NCI-H187 treated with DMSO at 0.1 percent for 48 hours (cell line): ENCODE results near the gene PLEKHG5.
"Not testable (repeated sequence)": the region's sequence is repeated elsewhere in the genome, so short reads cannot be mapped to it uniquely, and the experiment has no call there.

Experiments used
- DNase-seq: peaks from one replicate; lab custom pipeline; 2025; lab: John Stamatoyannopoulos, UW

Gene PLEKHG5

DNA sequence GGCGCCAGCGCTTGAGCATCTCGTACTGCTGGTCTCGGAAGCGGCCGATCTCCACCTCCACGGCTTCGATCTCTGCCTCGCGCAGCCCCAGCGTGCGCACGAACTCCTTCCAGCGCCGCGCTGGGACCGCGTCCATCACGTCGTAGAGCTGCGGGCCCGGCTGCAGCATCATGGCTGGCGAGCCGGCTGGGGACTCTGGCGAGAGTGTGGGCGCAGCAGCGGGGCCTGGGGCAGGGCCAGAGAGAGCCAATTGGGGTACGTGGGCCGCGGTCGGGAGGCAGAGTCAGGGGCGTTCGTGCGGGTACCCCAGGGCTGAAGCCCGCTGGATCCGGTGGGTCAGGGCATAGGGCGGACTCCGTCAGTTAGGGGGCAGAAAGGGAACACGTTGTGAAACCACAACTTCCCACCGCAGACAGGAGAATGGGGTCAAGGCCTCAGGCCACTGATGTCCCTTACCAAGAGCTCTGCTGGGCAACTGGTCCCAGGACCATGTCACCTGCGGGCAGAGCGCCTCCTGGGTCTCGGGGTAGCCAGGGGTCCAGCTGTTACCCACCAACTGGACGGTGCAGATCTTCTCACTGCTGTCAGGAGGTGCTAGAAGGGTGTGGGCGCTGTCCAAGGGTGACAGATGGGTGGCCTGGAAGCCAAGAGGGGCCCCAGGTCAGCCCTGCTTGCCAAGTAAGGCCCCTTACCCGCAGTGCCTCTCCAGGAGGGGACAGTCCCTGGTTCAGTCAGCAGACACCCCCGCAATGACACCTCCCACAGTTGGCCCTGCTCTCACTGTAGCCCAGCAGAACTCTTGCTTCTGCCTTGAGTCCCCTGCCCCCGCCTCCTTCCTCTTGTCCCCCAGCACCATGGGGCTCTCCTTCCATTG is 29.7 kb downstream of the PLEKHG5 start:
- DNase-seq = no peak

- DNase-seq = no peak
Measured at GRCh38 chr1:6461051-6461530, 30.4 kb downstream of the PLEKHG5 start.

DNA sequence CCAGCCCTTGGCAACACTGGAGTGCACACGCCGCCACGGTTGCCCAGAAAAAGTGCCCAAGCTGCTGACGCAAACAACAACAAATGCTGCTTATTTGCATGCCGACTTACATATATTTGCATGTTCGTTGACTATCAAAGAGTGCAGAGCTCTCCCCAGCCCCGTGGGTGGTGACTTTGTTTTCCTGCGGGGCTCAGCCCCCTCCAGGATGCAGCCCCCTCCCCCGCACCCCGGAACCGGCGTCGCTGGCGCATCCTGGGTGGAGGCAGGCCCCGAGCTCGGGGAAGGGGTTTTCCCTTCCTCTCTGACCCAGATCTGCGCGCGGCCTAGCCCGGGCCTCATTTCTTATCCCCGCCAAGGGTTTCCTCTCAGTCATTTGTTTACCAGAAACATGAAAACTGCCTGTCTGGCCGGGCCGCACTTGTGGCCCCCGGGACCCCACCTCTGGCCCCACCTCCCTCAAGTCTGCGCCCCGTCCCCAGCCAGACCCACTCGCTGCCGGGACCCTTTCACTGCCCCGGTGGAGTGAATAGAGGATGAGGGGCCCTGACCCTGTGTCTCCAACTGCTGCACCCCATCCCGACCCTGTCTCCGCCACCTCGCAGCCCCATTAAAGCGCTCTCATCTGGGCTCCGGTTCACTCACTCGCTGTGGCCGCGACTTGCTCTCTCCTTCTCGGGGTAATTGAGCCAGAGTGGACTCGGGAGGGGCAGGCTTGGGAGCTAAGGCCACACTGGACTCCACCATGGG is 31.0 kb downstream of the PLEKHG5 start:
- DNase-seq = no peak

GRCh38 chr1:6459850-6460265 is 31.6 kb downstream of the PLEKHG5 start:
- no peak for DNase-seq

DNA sequence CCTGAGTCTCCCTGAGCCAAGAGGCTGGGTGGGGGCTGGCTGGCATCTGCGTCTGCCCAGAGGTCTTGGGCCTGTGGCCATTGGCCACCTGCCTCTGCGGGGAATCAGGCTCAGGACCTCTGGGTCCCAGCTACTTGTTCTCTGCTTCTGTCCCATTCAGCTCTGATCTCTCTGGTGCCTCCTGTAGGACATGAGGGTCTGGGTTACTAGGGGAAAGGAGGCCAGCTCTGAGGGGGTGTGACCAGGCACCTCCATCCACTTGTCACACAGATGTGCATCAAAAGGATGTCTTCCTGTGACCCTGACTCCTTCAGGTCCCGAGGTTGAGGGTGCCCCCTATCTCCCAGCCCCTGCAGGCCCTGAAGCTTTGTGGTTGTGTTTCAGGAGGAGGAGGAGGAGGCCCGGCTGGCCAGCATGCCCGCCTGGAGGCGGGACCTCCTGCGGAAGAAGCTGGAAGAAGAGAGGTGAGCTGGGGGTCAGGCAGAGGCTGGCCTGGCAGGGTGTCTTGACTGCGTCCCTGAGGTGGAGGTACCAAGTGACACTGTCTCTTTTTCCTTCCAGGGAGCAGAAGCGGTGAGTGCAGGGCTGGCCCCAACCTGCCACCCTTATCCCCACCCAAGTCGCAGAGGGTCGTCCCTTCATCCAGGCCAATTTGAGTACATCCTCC is 34.5 kb downstream of the PLEKHG5 start:
- DNase-seq = no peak

DNA sequence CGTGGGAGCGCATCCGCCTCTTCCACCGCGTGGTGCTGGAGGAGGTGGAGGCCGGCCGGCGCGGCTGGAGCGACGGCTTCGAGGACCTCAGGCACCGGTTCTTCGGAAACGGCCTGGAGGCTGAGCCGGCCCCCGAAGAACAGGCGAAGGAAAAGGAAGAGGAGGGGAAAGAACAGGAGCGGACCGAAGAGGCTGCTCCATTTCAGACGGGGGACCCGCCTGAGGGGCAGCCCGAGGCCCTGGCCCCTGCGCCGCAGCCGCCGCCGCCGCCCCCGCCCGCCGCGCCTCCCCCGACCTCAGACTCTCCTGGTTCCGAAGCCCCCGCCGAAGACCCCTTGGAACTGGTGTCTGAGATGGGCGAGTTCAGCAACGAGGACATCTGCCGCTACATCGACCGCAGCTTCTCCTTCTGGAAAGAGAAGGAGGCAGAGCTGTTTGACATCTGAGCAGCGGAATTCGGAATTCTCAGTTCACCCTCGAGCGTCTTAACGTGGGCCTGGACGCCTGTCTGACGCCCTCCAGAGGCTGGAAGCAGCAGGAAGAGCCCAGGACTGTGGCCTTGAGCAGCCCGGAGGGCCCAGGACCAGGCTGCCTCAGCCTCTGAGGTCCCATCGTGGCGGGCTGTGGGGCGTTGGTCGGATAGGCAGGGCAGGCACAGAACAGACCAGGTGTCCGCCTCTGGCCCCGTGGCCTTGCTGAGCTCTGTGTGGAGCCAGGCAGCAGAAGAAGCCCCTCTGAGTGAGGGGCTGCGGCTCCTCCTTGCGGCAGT is 35.5 kb downstream of the PLEKHG5 start:
- DNase-seq = not testable (repeated sequence)

GRCh38 chr1:6454856-6455751 is 36.4 kb downstream of the PLEKHG5 start:
- DNase-seq = no peak

- not testable (repeated sequence) for DNase-seq
Measured at GRCh38 chr1:6453895-6454855, 37.3 kb downstream of the PLEKHG5 start.

GRCh38 chr1:6450943-6451373 is 40.5 kb downstream of the PLEKHG5 start:
- DNase-seq = no peak

DNA sequence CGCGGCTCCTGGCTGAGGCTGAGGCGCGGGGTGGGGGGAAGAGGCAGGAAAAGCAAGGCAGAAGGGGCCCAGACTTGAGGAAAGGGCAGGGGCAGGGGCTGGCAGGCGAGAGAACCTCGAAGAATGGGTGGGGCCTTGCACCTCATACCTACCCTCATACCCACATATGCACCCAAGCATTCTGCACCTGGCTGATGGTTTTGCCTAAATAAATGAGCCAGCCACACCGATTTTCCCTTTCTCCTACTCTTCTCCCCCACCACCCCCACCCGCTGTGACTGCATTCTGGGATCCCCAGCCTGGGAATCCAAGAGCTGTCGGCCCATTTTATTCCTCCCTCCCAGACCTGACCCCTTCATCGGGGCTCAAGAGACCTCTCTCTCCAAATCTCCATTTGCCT is 41.0 kb downstream of the PLEKHG5 start:
- not testable (repeated sequence) for DNase-seq

DNA sequence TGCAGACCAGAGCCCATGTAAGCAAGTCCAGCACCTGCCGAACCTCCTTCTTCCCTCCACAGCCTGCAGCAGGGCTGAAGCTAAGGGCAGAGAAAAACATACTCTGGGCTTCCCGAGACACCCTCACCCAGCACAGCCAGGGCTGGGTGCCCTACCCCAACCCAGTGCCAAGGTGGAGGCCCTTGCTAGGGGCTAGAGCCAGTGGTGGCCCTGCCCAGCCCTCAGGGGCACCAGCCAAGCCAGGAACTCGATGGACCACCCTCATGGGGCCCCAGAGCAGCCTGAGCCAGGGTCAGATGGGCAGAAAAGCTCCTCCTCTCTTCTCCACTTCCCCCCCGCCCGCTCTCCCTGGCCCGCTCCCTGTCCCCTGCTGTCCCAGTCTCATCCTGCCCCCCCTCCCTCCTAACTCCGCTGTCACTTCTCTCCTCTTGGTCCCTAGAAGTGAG is 41.4 kb downstream of the PLEKHG5 start:
- DNase-seq = no peak

DNA sequence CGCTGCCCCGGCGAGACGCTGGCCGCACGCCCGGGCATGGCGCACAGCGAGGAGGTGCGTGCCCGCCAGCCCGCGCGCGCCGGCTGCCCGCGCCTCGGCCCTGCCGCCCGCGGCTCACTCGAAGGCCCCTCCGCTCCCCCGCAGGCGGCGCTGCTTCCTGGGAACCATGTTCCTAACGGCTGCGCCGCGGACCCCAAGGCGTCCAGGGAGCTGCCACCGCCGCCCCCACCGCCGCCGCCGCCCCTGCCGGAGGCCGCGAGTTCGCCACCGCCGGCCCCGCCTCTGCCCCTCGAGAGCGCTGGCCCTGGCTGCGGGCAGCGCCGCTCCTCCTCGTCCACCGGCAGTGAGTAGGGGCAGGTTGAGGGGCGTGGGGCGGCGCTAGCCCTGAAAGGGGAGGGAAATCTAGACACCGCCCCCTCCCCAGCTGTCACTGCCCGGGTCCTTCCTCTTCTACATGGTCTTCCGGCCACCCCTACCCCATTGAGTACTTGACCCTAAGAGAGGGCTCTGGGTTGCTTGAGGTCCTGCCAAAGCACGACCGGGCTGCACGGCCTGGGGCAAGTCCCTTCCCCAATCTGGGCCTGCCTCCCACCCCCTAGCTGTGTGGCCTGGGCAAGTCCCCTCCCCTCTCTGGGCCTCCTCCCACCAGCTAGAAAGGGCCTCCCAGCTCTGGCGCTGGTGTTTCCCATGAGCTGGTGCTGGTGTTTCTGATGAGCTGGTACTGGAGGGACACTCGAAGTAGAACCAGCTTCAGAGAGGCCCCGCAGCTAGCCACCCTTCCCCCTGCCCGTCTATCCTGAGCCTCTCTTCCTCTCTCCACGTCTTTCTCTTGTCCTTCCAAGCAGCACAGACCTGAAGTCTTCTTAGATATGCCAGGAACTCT is 42.5 kb downstream of the PLEKHG5 start:
- DNase-seq = no peak

- no peak for DNase-seq
Measured at GRCh38 chr1:6447818-6448748, 43.4 kb downstream of the PLEKHG5 start.

DNA sequence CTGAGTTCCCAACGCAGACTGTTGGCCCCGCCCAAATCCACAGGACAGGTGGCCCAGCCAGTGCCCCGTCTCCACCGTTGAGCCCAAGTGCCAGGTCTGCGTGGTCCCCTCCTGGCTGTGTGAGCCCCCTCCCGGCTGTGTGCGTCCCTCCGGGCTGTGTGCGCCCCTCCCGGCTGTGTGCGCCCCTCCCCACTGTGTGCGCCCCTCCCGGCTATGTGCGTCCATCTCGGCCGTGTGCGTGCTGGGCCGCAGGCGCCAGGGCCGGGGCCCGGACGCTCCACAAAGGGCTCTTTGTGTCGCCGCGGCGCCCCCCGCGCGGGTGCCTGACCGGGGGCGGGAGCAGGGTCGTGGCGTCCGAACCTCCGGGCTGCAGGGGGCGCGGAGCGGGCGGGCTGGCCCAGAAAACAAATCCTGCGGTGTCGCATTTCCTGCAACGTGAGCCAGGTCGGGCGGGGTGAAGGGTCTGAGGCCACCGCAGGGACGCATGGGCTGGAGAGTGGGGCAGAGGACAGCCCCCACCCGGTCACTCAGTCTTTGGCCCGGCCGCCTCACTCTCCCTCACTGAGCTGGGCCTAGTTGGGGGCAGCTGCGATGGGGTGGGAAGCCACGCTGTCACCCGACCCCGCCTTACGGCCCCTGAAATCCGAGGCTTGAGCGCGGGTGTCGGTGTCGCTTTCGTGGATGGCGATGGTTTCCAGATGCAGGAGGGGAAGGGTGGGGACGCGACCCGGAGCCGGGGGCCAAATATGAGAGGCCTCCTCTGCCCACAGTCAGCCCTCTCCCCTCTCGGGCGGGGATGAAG is 44.2 kb downstream of the PLEKHG5 start:
- DNase-seq = no peak

- DNase-seq = no peak
Measured at GRCh38 chr1:6446665-6447015, 44.8 kb downstream of the PLEKHG5 start.

DNA sequence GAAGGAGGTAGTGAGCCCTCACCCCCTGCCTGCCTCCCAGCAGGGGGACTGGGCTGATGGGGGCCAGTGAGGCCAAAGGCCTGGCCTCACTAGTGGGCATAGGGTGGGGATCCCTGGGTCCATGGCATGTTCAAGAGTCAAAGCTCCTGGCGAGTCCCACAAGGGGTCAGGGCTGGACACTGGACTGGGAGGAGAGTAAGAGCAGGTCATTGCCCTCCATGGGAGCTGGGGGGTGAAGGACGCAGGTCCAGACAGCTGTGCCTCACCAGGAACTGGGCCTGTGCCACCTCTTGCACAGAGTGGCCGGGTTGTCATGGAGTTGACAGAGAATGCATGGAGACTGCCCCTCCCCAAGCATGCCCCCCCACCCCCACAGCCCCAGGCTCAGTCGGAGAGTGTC is 45.5 kb downstream of the PLEKHG5 start:
- DNase-seq = not testable (repeated sequence)
